CD4-positive, alpha-beta T cell (primary cell): ENCODE results near the gene HOXA13. TPM values are rescaled to one million over a fixed set of nuclear protein-coding genes. Genes with fewer than 3 reads are reported as not detected.

Experiments
- ATAC-seq: fragments of 200-7000 bp; cut with Tn5 transposase; one replicate; pipeline ENCODE4 v1.10.0; 2022; ENCODE audit warnings: mild to moderate bottlenecking; ENCODE audit not compliant: poor library complexity
- CTCF ChIA-PET: fragments of 350-600 bp; sonication (Branson Sonifier 250); formaldehyde crosslinking; loops from one replicate; lab custom pipeline; 2021; ENCODE audit warnings: antibody characterized with exemption, inconsistent platforms; lab: Charles Lee
- POLR2A ChIA-PET: fragments of 350-600 bp; sonication (Branson Sonifier 250); formaldehyde crosslinking; loops from one replicate; lab custom pipeline; 2021; ENCODE audit warnings: antibody characterized with exemption, inconsistent platforms; lab: Charles Lee
- DNase-seq, 14 experiments: peaks; one replicate each; pipeline ENCODE4 v3.0.0-alpha.2; 2013 to 2020; ENCODE audit warnings: mixed read lengths in 2 of 14
- H3K27ac ChIP-seq, 2 donors: one replicate each; pipeline versions ENCODE4 v1.5.1 to v1.7.0; 2013; ENCODE audit warnings: low read length in 2 of 2, low read depth in 1 of 2, mild to moderate bottlenecking in 1 of 2
- H3K27me3 ChIP-seq, 2 experiments: 1 replicate in 1 of 2; 2 replicates in 1 of 2; pipeline versions ENCODE4 v1.6.1 to v1.7.0; 2013; ENCODE audit warnings: low read length in 2 of 2, control low read depth in 1 of 2, mild to moderate bottlenecking in 1 of 2, moderate library complexity in 1 of 2; ENCODE audit not compliant: insufficient read depth in 2 of 2, control insufficient read depth in 1 of 2
- H3K36me3 ChIP-seq: one replicate; pipeline ENCODE4 v1.6.1; 2013; ENCODE audit warnings: low read length, control low read depth; ENCODE audit not compliant: insufficient read depth
- H3K4me1 ChIP-seq: one replicate; pipeline ENCODE4 v1.6.1; 2013; ENCODE audit warnings: low read length, control low read depth; ENCODE audit not compliant: insufficient read depth
- H3K4me3 ChIP-seq: one replicate; pipeline ENCODE4 v1.5.1; 2013; ENCODE audit warnings: mild to moderate bottlenecking, low read length, moderate library complexity
- H3K9me3 ChIP-seq, 2 experiments: 1 replicate in 1 of 2; 2 replicates in 1 of 2; pipeline versions ENCODE4 v1.6.1 to v1.7.0; 2013; ENCODE audit warnings: low read length in 2 of 2, mild to moderate bottlenecking in 2 of 2, control low read depth in 1 of 2, moderate library complexity in 1 of 2; ENCODE audit not compliant: control insufficient read depth in 1 of 2, insufficient read depth in 1 of 2
- H3K27ac Mint-ChIP-seq: one replicate; pipeline ENCODE4 v1.8.0; 2020; ENCODE audit warnings: mixed read lengths
- H3K27me3 Mint-ChIP-seq: one replicate; pipeline ENCODE4 v1.8.0; 2021; ENCODE audit warnings: mixed read lengths
- H3K36me3 Mint-ChIP-seq: one replicate; pipeline ENCODE4 v1.8.0; 2021; ENCODE audit warnings: low read depth, mixed read lengths
- H3K4me1 Mint-ChIP-seq: one replicate; pipeline ENCODE4 v1.8.0; 2021; ENCODE audit warnings: low read depth, mixed read lengths
- H3K4me3 Mint-ChIP-seq: one replicate; pipeline ENCODE4 v1.8.0; 2020; ENCODE audit warnings: mild to moderate bottlenecking, mixed read lengths
- H3K9me3 Mint-ChIP-seq: one replicate; pipeline ENCODE4 v1.8.0; 2020; ENCODE audit warnings: mixed read lengths
- intact Hi-C, 2 experiments: fragments of 100-400 bp; cut with DNase I in 1 of 2; cut with micrococcal nuclease in 1 of 2; formaldehyde crosslinking; loops; one replicate each; pipeline versions ENCODE4 v1.15.1 to v1.9.0; 2023 to 2025; cut with DNase I, micrococcal nuclease
- total RNA-seq, 174 experiments: library from RNA in 2 of 174; stranded (reverse) in 2 of 174; gene quantifications; one replicate each; pipeline ENCODE4 v1.2.3 and lab custom pipeline; 2021 to 2026
- TF ChIP-seq, protein P1 (sequence below): fragments of 200-600 bp; IDR thresholded peaks from one replicate; pipeline ENCODE4 v1.8.0; 2022; ENCODE audit warnings: antibody characterized with exemption, mild to moderate bottlenecking

The HOXA13 gene
- total RNA-seq, 2 experiments from 2014 or later: not detected

GRCh38 chr7:27148756-27149641 lies 50.9 kb downstream of the HOXA13 start:
- H3K9me3 ChIP-seq: peaks cover 0 to 62% of the 10 kb centered on the region in 2 experiments
- Mint-ChIP-seq H3K36me3 (no peaks in the 10 kb centered on the region), H3K4me1 (peaks cover 33% of the 10 kb centered on the region), H3K9me3 (no peaks in the 10 kb centered on the region), H3K27me3 (peaks cover 89% of the 10 kb centered on the region), H3K27ac (no peak overlapping the region), H3K4me3 (no peak overlapping the region)
- no peak overlapping the region for H3K27ac ChIP-seq
- peaks cover 43% of the 10 kb centered on the region for H3K4me1 ChIP-seq
- POLR2A ChIA-PET: interaction anchor here (1.1 kb wide), 2 partner anchors 13 to 35 kb away, joined by 3 read pairs; no protein-coding TSS in a partner anchor
- ATAC-seq (no peak), DNase-seq (no peak)
- no peak overlapping the region for H3K4me3 ChIP-seq
- intact Hi-C loops: no loop called here
- H3K36me3 ChIP-seq: no peaks in the 10 kb centered on the region
- TF ChIP-seq, protein P1, sequence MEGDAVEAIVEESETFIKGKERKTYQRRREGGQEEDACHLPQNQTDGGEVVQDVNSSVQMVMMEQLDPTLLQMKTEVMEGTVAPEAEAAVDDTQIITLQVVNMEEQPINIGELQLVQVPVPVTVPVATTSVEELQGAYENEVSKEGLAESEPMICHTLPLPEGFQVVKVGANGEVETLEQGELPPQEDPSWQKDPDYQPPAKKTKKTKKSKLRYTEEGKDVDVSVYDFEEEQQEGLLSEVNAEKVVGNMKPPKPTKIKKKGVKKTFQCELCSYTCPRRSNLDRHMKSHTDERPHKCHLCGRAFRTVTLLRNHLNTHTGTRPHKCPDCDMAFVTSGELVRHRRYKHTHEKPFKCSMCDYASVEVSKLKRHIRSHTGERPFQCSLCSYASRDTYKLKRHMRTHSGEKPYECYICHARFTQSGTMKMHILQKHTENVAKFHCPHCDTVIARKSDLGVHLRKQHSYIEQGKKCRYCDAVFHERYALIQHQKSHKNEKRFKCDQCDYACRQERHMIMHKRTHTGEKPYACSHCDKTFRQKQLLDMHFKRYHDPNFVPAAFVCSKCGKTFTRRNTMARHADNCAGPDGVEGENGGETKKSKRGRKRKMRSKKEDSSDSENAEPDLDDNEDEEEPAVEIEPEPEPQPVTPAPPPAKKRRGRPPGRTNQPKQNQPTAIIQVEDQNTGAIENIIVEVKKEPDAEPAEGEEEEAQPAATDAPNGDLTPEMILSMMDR: no peak
- H3K27me3 ChIP-seq: peaks cover 81 to 87% of the 10 kb centered on the region in 2 experiments
- CTCF ChIA-PET: interaction anchor here (1.8 to 4.0 kb wide), 3 partner anchors 13 to 780 kb away, joined by 4 to 51 read pairs (median 10); no protein-coding TSS in a partner anchor

DNA sequence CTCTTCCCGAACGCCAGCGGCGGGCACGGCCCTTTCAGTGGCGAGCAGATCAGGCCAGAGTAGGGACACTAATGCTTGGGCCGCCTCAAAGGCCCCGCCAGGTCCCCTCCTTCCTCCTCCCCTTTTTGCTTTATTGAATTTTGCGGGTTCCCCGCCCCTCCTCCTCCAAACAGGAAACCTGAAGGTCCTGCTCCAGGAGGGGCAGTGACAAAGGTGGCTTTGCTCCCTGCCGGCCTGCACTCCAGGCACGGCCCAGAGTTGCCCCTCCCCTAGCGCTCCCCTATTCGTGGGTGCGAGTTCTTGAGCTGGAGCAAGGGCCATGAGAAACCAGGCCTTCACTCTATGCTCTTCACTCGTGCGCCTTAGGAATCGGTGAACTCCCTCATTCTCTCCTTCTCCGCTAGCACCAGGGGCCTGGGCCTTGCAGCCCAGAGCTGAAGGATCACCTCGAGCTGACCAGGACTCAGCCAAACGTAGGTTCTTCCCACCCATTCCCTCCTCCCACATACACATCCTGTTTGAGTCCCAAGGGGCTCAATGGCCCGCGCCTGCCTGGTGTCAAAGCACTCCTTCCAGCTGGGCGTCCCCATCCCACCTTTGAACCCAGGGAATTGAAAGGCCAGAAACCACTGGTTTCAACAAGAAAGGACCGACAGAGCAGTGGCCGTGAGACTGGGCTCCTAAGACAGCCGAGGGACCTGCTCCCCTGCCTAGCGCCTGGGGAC lies 51.7 kb downstream of the HOXA13 start:
- peaks cover 83% of the 10 kb centered on the region for H3K27me3 Mint-ChIP-seq
- DNase-seq: peak in 1 of 14 experiments; percentile 32

More for the DNA sequence above, 51.7 kb downstream of the HOXA13 start:
- peaks cover 42% of the 10 kb centered on the region for H3K4me1 ChIP-seq
- no peak for ATAC-seq
- Mint-ChIP-seq H3K36me3 (no peaks in the 10 kb centered on the region), H3K27ac (no peak overlapping the region), H3K9me3 (no peaks in the 10 kb centered on the region), H3K4me3 (peak overlapping the region; percentile 65), H3K4me1 (peaks cover 32% of the 10 kb centered on the region)
- ChIA-PET POLR2A (interaction anchor here (0.9 to 1.1 kb wide), 3 partner anchors 14 to 35 kb away, joined by 3 read pairs; no protein-coding TSS in a partner anchor), CTCF (interaction anchor here (1.8 to 4.0 kb wide), 2 partner anchors 14 to 779 kb away, joined by 4 to 51 read pairs; no protein-coding TSS in a partner anchor)
- H3K27me3 ChIP-seq: peaks cover 73 to 86% of the 10 kb centered on the region in 2 experiments
- H3K9me3 ChIP-seq: peaks cover 0 to 61% of the 10 kb centered on the region in 2 experiments
- intact Hi-C loops: no loop called here
- no peak overlapping the region for H3K27ac ChIP-seq
- H3K36me3 ChIP-seq: no peaks in the 10 kb centered on the region
- no peak overlapping the region for H3K4me3 ChIP-seq
- TF ChIP-seq, protein P1: no peak
